AML-193 (cell line): Measurements from ENCODE around the gene FNDC1.

ENCODE experiments used
- DNase-seq, 2 experiments: peaks; one replicate each; lab custom pipeline; 2025; lab: John Stamatoyannopoulos, UW

Gene FNDC1

DNA sequence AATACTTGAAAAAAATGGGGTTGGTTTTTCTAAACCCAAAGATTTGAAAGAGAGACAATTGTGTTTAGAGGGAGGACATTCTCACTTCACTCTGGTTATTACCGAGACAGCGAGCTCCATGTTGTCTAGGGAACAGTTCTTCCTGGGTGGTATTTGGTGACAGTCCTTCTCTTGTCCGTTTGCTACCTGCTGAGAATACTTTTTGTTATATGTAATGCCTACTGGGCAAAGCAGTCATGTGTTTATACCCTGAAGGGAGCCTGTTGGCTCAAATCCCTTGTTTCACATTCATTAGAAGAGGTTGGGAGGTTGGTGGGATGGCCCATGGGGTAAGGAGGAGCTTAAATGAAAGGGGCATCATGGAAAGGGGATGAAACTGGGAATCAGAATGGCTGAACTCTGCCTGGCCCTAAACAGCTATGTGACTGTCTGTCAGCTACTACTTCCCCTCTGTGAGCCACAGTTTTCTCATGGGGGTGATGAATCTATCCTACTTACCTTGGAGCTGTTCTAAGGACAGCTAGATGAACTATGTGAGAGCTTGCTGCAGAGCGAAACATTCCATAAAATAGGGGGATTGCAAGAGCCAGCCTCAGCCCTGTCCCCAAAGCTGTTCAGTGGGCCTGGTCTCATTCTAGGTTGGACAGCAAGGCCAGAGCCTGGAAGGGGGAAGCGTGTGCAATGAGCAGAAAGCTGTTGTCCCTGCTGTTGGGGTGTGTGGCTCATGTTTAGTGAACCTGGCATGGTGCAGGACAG is 43.5 kb downstream of the FNDC1 start:
- no peak for DNase-seq

- no peak for DNase-seq
These were observed 44.2 kb downstream of the FNDC1 start for GRCh38 chr6:159213405-159213804.

GRCh38 chr6:159214281-159214680 is 45.1 kb downstream of the FNDC1 start:
- no peak for DNase-seq

DNA sequence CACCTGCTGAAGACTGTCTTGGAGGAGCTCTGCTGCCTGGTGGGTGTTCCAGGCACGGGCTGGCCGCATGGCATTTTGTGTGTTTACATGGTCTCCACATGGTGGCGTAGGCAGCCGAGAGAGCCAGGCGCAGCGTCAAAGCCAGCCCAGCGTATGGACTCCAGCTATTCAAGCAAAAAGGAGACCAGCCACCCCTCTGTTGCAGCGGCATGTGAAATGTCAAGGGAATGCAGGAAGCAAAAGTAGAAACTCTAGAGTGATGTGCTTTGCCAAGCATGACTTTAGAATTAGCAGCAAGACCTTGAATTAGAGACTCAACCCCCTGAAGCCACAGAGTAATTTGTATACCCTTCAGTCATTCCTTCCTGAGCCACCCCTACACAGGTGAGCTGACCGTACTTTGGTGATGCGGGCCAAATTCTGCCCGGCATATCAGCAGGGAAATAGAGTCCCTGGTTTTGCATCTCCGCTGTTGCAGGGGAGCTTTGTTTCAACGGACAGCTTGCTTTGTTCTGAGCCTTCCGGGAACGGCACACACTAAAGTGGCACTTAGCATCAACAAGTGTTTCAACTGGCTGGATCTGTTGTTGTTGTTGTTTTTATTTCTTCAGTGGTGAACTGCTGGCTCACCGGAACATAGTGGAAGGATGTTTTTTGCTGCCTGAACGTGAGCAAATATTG is 48.5 kb downstream of the FNDC1 start:
- DNase-seq = no peak

DNA sequence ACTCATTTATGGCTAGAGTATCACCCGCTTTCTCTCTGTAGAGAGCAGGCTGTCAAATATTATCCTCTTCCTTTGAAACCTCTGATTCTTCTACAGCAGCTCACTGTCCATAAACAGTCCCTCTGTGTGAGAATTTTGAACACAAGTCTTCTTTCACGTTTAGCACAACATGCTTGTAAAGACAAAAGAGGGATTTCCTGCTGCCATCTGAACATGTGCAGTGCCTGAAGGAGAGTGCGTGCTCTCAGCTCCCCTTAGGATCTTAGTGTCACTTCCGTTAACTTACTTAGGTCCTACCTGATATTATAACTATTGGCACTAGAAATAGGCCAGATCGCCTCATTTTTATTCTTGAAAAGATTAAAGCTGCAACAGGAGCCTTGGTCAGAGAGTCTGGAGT is 50.9 kb downstream of the FNDC1 start:
- DNase-seq = no peak

DNA sequence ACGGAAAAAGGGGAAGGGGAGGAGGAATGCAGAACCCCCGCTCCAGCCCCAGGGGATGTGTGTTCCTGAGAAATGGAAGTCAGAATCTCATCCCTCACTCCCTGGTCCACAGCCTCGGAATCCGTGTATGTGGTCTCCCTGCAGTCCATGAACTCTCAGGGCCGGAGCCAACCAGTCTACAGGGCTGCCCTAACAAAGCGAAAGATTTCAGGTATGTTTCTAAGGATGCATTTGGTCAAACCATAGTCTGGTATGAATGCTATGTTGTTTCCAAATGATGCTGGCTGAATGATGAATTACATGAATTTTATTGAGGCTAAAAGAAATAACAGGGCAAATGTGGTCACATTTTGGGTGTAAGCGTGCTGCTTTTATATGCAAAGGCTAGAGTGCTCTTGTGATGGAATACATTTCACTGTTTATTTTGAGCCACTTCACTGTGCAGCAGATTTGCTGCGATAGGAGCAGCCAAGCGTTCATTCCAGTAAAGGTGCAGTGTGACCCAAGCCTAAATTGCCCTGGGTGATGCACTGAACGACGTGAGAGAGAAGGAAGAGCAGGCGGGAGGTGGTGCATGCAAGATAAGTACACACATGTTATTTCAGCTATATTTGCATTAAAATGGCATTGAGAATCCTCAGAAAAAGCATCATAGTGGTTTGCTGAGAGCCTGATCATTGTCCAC is 52.4 kb downstream of the FNDC1 start:
- no peak for DNase-seq

DNA sequence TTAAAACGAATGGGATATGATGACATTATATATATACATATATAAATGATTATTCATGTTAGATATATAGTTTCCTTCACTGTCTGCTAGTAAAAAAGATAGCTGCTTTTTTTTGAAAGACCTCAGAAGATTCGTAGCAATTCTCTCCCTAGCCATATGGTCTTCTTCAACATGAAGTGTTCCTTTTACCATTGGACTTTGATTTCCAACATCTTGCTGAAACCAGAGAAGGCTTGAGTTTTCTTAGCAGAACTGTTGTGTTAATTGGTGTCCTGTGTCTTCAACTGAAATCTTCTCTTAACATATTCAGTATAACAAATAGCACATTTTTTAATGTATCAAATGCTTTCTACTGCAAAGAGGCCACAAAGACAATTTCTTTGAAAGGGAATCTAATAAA is 55.3 kb downstream of the FNDC1 start:
- DNase-seq = no peak

- no peak for DNase-seq
These were observed 60.5 kb downstream of the FNDC1 start for GRCh38 chr6:159229651-159230051.

GRCh38 chr6:159232106-159232645 is 63.0 kb downstream of the FNDC1 start:
- DNase-seq = no peak

DNA sequence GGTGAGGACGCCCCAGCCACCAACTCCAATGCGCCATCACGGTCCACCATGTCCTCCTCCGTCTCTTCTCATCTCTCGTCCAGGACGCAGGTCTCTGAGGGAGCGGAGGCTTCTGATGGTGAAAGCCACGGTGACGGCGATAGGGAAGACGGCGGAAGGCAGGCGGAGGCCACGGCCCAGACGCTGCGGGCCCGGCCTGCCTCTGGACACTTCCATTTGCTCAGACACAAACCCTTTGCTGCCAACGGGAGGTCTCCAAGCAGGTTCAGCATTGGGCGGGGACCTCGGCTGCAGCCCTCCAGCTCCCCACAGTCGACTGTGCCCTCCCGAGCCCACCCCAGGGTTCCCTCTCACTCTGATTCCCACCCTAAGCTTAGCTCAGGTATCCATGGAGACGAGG is 63.6 kb downstream of the FNDC1 start:
- DNase-seq = no peak

GRCh38 chr6:159233365-159234101 is 64.3 kb downstream of the FNDC1 start:
- no peak for DNase-seq

DNA sequence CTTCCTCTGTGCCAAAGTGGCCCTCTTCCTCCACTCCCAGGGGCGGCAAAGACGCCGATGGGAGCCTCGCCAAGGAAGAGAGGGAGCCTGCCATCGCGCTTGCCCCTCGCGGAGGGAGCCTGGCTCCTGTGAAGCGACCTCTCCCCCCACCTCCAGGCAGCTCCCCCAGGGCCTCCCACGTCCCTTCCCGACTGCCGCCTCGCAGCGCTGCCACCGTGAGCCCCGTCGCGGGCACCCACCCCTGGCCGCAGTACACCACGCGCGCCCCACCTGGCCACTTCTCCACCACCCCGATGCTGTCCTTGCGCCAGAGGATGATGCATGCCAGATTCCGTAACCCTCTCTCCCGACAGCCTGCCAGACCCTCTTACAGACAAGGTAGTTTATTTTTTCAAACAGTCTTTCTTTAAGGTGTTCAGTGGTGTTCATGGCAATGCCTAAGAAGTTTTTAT is 64.9 kb downstream of the FNDC1 start:
- no peak for DNase-seq

DNA sequence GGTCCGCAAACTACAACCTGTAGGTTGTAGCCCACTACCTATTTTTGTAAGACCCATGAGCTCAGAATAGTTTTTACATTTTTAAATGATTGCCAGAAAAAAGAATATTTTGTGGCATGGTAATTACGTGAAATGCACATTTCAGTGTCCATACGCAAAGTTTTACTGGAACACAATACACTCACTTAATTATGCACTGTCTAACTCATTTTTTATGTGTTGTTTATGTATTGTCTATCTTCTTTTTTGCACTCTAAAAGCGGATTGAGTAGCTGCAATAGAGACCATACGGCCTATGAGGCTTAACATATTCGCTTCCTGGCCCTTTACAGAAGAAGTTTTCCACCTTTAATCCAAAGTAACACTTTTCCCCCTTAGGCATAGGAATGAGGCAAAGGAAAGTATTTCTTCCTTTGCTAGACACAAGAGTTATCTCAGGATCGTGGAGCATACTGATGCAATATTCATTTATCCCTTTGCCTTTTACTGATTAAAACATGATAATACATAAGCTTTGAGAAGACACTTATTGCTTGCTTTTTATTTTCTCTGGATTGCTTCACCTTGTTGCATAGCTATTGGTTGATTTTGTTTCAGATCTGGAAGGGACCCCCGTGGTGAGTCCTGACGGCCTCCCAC is 69.8 kb downstream of the FNDC1 start:
- DNase-seq = no peak

DNA sequence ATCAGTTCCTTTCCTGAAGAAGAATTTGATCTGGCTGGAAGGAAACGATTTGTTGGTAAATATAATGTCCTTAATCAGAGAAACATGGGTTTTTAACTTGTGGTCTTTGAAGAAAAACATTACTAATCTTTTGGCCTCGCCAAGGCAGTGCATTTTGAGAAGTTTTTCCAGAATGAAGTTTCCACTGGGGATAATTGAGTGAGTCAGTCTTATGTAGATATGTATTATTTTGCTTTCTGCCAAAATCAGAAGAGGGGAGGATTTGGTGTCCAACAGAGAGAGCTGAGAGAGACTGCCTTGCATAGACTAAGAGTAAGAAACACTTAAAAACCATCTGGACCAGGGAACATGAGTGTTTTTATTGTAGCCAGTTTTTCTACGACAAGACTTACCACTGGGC is 79.9 kb downstream of the FNDC1 start:
- no peak for DNase-seq

- no peak for DNase-seq
These were observed 80.6 kb downstream of the FNDC1 start for GRCh38 chr6:159249752-159250151.

DNA sequence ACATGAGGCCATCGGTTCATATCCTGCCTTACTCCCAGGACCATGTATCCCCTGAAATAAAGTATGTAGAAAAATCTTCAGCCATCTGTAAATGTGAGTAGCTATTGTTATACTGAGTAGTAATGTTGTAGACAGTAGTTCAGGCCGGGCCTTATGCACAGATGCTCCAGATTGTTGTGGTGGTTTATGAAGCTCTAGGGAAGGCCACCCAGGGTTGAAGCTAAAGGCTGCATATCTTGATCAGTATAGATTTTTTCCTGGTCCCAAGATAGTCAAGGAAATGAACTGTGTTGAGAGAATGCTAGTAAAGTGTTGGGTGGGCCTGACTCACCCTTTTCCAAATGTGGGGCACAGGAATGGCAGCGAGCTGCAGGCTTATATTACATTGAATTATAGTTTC is 81.4 kb downstream of the FNDC1 start:
- no peak for DNase-seq

DNA sequence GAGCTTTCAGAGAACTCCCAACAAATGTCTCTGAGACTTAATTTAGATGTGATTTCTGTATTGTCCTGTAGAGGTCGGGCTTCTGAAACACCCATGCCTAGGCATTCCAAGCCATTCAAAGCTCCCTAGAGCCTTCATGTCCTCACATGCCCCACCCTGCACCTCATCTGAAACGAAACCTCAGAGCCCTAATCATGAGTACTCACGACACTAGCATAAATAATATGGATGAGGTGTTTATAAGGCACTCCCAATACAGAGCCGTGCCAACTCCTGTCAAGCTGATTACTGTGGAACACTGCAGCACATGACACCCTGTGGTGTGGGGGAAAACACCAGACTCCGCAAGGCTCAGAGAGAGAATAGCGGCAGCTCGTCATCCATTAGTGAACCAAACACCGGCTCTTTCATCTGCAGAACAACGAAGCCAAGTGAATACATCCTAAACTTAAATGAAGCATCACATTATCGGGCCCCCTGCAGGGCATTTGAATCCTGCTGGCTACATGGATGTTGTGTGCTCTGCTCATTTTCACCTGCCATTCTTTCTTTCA is 83.8 kb downstream of the FNDC1 start:
- DNase-seq = peak; percentile 44 to 57

- DNase-seq = no peak
These were observed 85.0 kb downstream of the FNDC1 start for GRCh38 chr6:159254186-159254585.

DNA sequence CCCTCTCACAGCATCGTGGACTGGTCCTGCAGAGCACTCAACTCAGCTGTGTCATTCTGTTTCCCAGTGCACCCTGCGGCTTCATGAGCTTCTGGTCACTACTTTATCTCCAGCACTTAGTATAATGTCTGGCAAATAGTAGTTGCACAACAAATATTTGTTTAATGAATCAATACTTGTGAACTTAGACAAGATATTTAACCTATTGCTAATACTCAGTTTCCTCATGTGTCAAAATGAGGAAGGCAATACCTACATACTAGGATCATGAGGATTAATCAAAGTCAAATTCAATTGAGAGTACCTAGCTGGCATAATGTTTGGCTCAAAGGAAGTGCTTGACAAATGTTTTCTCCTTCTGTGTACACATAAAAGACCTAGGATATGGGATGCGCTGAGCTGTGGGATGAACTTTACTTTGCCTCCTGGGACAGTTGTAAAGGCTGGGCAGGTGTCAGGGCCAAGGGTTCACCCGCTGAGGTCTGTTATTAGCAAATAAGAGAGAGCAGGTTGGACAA is 86.3 kb downstream of the FNDC1 start:
- DNase-seq = no peak

- DNase-seq = no peak
These were observed 86.9 kb downstream of the FNDC1 start for GRCh38 chr6:159256128-159256527.

GRCh38 chr6:159257846-159258245 is 88.6 kb downstream of the FNDC1 start:
- no peak for DNase-seq
